Neural cell (in vitro differentiated cells): ENCODE measurements around the gene ITM2B. TPM values are rescaled to one million over a fixed set of nuclear protein-coding genes. Genes with fewer than 3 reads are reported as not detected.

ENCODE experiments used
- H2AFZ ChIP-seq: fragments of 200-600, 300-800 bp; sonication (generic), shearing (Covaris generic); 2 replicates; pipeline ENCODE4 v1.6.0; 2014; ENCODE audit warnings: low read depth, mild to moderate bottlenecking, antibody characterized with exemption, low read length, moderate library complexity
- H3F3A ChIP-seq: fragments of 200-600 bp; shearing (Covaris generic); 2 replicates; pipeline ENCODE4 v1.6.1; 2016; ENCODE audit warnings: mild to moderate bottlenecking, moderate library complexity, mixed read lengths, antibody characterized with exemption, low read length; ENCODE audit not compliant: insufficient read depth, poor library complexity, severe bottlenecking
- H3K27ac ChIP-seq: fragments of 200-600, 300-800 bp; sonication (generic), shearing (Covaris generic); 2 replicates; pipeline ENCODE4 v1.5.1; 2014; ENCODE audit warnings: mild to moderate bottlenecking, low read length, moderate library complexity
- H3K27me3 ChIP-seq: fragments of 300-800, 200-600 bp; sonication (generic), shearing (Covaris generic); 2 replicates; pipeline ENCODE4 v1.6.0; 2014; ENCODE audit warnings: mild to moderate bottlenecking, low read depth, low read length, moderate library complexity; ENCODE audit not compliant: insufficient read depth
- H3K36me3 ChIP-seq: fragments of 300-800, 200-600 bp; sonication (generic), shearing (Covaris generic); 2 replicates; pipeline ENCODE4 v1.5.1; 2014; ENCODE audit warnings: mild to moderate bottlenecking, antibody characterized with exemption, low read length, moderate library complexity; ENCODE audit not compliant: insufficient read depth
- H3K4me2 ChIP-seq: fragments of 300-800, 200-600 bp; sonication (generic), shearing (Covaris generic); 2 replicates; pipeline ENCODE4 v1.6.0; 2014; ENCODE audit warnings: mild to moderate bottlenecking, low read length
- H3K4me3 ChIP-seq: fragments of 300-800, 200-600 bp; sonication (generic), shearing (Covaris generic); 2 replicates; pipeline ENCODE4 v1.5.1; 2014; ENCODE audit warnings: mild to moderate bottlenecking, low read length, moderate library complexity
- H3K79me2 ChIP-seq: fragments of 200-600 bp; shearing (Covaris generic); replicated peaks from 2 replicates; pipeline ENCODE4 v1.6.0; 2014; ENCODE audit warnings: mild to moderate bottlenecking, low read length, moderate library complexity; ENCODE audit not compliant: insufficient read depth
- H3K9ac ChIP-seq: fragments of 300-800, 200-600 bp; sonication (generic), shearing (Covaris generic); 2 replicates; pipeline ENCODE4 v1.6.1; 2016; ENCODE audit warnings: mild to moderate bottlenecking, low read length, mixed read lengths
- H3K9me2 ChIP-seq: fragments of 200-600 bp; shearing (Covaris generic); 2 replicates; pipeline ENCODE4 v1.6.1; 2016; ENCODE audit warnings: mild to moderate bottlenecking, low read length, mixed read lengths; ENCODE audit not compliant: insufficient read depth
- H3K9me3 ChIP-seq: fragments of 200-600, 300-800 bp; sonication (generic), shearing (Covaris generic); 2 replicates; pipeline ENCODE4 v1.6.1; 2016; ENCODE audit warnings: mild to moderate bottlenecking, mixed run types, low read length, moderate library complexity, mixed read lengths
- H4K20me1 ChIP-seq: fragments of 200-600 bp; shearing (Covaris generic); 2 replicates; pipeline ENCODE4 v1.6.1; 2016; ENCODE audit warnings: mild to moderate bottlenecking, mixed run types; ENCODE audit not compliant: insufficient read depth
- CTCF ChIP-seq: fragments of 450-650 bp; IDR thresholded peaks from 2 replicates; pipeline ENCODE4 v1.5.1; 2014; ENCODE audit warnings: antibody characterized with exemption, mild to moderate bottlenecking, moderate library complexity; ENCODE audit not compliant: poor library complexity, severe bottlenecking
- EP300 ChIP-seq: fragments of 450-650 bp; conservative IDR thresholded peaks from 2 replicates; pipeline ENCODE4 v1.6.1; 2014; ENCODE audit warnings: antibody characterized with exemption, mild to moderate bottlenecking, moderate library complexity; ENCODE audit not compliant: poor library complexity, severe bottlenecking
- EZH2 ChIP-seq: fragments of 200-600, 300-800 bp; shearing (Covaris generic), sonication (generic); IDR thresholded peaks from 2 replicates; pipeline ENCODE4 v1.6.1; 2014; ENCODE audit warnings: antibody characterized with exemption, low read length, borderline replicate concordance, mild to moderate bottlenecking; ENCODE audit not compliant: insufficient read depth, poor library complexity, severe bottlenecking
- MXI1 ChIP-seq: fragments of 450-650 bp; conservative IDR thresholded peaks from 2 replicates; pipeline ENCODE4 v1.6.1; 2014; ENCODE audit warnings: antibody characterized with exemption, mild to moderate bottlenecking; ENCODE audit not compliant: poor library complexity, severe bottlenecking
- POLR2AphosphoS5 ChIP-seq: IDR thresholded peaks from 2 replicates; pipeline ENCODE4 v1.6.1; 2012
- RAD21 ChIP-seq: fragments of 450-650 bp; conservative IDR thresholded peaks from 2 replicates; pipeline ENCODE4 v1.6.1; 2014; ENCODE audit warnings: antibody characterized with exemption, mild to moderate bottlenecking, moderate library complexity
- REST ChIP-seq: IDR thresholded peaks from 2 replicates; pipeline ENCODE4 v1.6.1; 2012; ENCODE audit warnings: borderline replicate concordance
- SMC3 ChIP-seq: fragments of 450-650 bp; conservative IDR thresholded peaks from 2 replicates; pipeline ENCODE4 v1.6.1; 2014; ENCODE audit warnings: antibody characterized with exemption, mild to moderate bottlenecking, moderate library complexity; ENCODE audit not compliant: poor library complexity
- TAF1 ChIP-seq: IDR thresholded peaks from 2 replicates; pipeline ENCODE4 v1.6.1; 2012; ENCODE audit warnings: low read depth
- polyA plus RNA-seq: library from polyadenylated mRNA; depleted of rRNA; stranded (reverse); fragments of >200 nt; gene quantifications from 2 replicates; pipeline ENCODE4 v1.2.3, GENCODE V29; 2014

ITM2B gene
- polyA plus RNA-seq, 1 donor from 2014 or later, result 275 TPM

- H3K79me2 ChIP-seq, result no peaks in the 10 kb centered on the region
- H3K4me2 ChIP-seq, result no peak overlapping the region
- H3K9ac ChIP-seq, result no peak overlapping the region
- TF ChIP-seq EZH2 (no peak), SMC3 (no peak), EP300 (no peak), TAF1 (no peak)
- no peaks in the 10 kb centered on the region for H3K27me3 ChIP-seq
- no peaks in the 10 kb centered on the region for H4K20me1 ChIP-seq
- H3K36me3 ChIP-seq, result peaks cover 18% of the 10 kb centered on the region
- no peaks in the 10 kb centered on the region for H3K9me2 ChIP-seq
- no peaks in the 10 kb centered on the region for H3K9me3 ChIP-seq
- H3K27ac ChIP-seq, result no peak overlapping the region
- no peak overlapping the region for H3K4me3 ChIP-seq
- H3F3A ChIP-seq, result peaks cover 12% of the 10 kb centered on the region
- H2AFZ ChIP-seq, result no peak overlapping the region
Measured at GRCh38 chr13:48263196-48263595, 30.2 kb downstream of the ITM2B start.

GRCh38 chr13:48264058-48264457 lies 31.1 kb downstream of the ITM2B start:
- H3K79me2 ChIP-seq, result no peaks in the 10 kb centered on the region
- TF ChIP-seq EZH2, result no peak
- TF ChIP-seq TAF1, result no peak
- TF ChIP-seq RAD21, result no peak
- TF ChIP-seq POLR2AphosphoS5, result no peak
- TF ChIP-seq EP300, result no peak

GRCh38 chr13:48265217-48265815 lies 32.3 kb downstream of the ITM2B start:
- no peak overlapping the region for H3K4me2 ChIP-seq
- no peaks in the 10 kb centered on the region for H3K9me2 ChIP-seq
- no peaks in the 10 kb centered on the region for H3K9me3 ChIP-seq
- H2AFZ ChIP-seq, result no peak overlapping the region
- no peak overlapping the region for H3K4me3 ChIP-seq
- H3K27ac ChIP-seq, result no peak overlapping the region
- no peak overlapping the region for H3K9ac ChIP-seq
- H3K27me3 ChIP-seq, result no peaks in the 10 kb centered on the region
- peaks cover 12% of the 10 kb centered on the region for H3F3A ChIP-seq
- H3K79me2 ChIP-seq, result no peaks in the 10 kb centered on the region
- no peak for TF ChIP-seq EZH2
- no peak for TF ChIP-seq MXI1
- TF ChIP-seq POLR2AphosphoS5, result no peak
- no peaks in the 10 kb centered on the region for H4K20me1 ChIP-seq
- peaks cover 21% of the 10 kb centered on the region for H3K36me3 ChIP-seq

More at GRCh38 chr13:48264058-48264457, 31.1 kb downstream of the ITM2B start:
- Histone ChIP-seq H3K9ac (no peak overlapping the region), H3K9me2 (no peaks in the 10 kb centered on the region), H3K27ac (no peak overlapping the region), H3K27me3 (no peaks in the 10 kb centered on the region), H3F3A (peaks cover 12% of the 10 kb centered on the region), H2AFZ (no peak overlapping the region), H3K4me3 (no peak overlapping the region), H3K9me3 (no peaks in the 10 kb centered on the region), H4K20me1 (no peaks in the 10 kb centered on the region), H3K36me3 (peaks cover 18% of the 10 kb centered on the region), H3K4me2 (no peak overlapping the region)

GRCh38 chr13:48266150-48266549 lies 33.1 kb downstream of the ITM2B start:
- H3K79me2 ChIP-seq, result no peaks in the 10 kb centered on the region
- TF ChIP-seq CTCF (no peak), EZH2 (no peak), RAD21 (no peak), EP300 (no peak), REST (no peak), MXI1 (no peak)

More at GRCh38 chr13:48266150-48266549, 33.1 kb downstream of the ITM2B start:
- Histone ChIP-seq H3F3A (peaks cover 12% of the 10 kb centered on the region), H3K9ac (no peak overlapping the region), H3K4me3 (no peak overlapping the region), H3K4me2 (no peak overlapping the region), H3K27me3 (no peaks in the 10 kb centered on the region), H4K20me1 (no peaks in the 10 kb centered on the region), H3K27ac (no peak overlapping the region), H3K9me3 (no peaks in the 10 kb centered on the region), H3K36me3 (peaks cover 23% of the 10 kb centered on the region), H2AFZ (no peak overlapping the region), H3K9me2 (no peaks in the 10 kb centered on the region)
